Measurements from ENCODE around the gene GDF2. TPM values are rescaled to one million over a fixed set of nuclear protein-coding genes. Genes with fewer than 3 reads are reported as not detected.

GDF2 gene
- total and polyA plus RNA-seq, 2 of the 4 experiments (the other 2 are of a cell fraction): under 0.01 TPM; not detected in 1

DNA sequence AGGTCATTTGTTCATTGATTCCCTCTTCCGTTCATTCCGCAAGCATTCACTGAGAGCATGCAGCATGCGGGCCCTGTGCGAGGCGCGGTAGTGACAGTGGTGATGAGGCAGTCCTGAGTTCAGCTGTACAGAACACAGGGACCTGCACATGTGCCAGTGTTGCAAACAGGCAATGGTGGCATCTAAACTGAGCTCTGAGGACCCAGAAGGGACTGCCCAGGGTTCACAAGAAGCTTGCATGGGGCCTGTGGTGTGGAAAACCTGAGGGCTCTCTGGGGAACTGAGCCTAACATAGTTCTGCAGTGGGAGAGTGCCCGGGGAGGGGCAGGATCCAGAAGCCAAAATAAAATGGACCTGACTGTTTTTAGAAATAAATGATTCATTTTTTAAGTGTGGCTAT, 48.6 kb downstream of the GDF2 start:
- no peak for TF ChIP-seq USF2 (IDR thresholded peaks at IDR 0.05; ENCODE audit: low read depth, low read length)
- no peak for TF ChIP-seq NFE2L2 (IDR thresholded peaks at IDR 0.05; ENCODE audit: low read depth, low read length)
- no peak for TF ChIP-seq CEBPB (IDR thresholded peaks at IDR 0.05; ENCODE audit: low read depth, low read length)
- no peak for TF ChIP-seq BHLHE40 (IDR thresholded peaks at IDR 0.05; ENCODE audit: low read depth, low read length)
- TF ChIP-seq FOS (IDR thresholded peaks at IDR 0.05; ENCODE audit: low read depth, low read length): no peak
- no peak for TF ChIP-seq RFX5 (IDR thresholded peaks at IDR 0.05; ENCODE audit: low read depth, low read length)
- TF ChIP-seq RCOR1 (IDR thresholded peaks at IDR 0.05; ENCODE audit: insufficient replicate concordance, low read length): no peak
- no peak for TF ChIP-seq MAFK (IDR thresholded peaks at IDR 0.05; ENCODE audit: low read depth, low read length)
- TF ChIP-seq MAZ (IDR thresholded peaks at IDR 0.05; ENCODE audit: borderline replicate concordance, low read depth, low read length): no peak
- no peak for TF ChIP-seq POLR2A (IDR thresholded peaks at IDR 0.05; ENCODE audit: low read depth, low read length)
- TF ChIP-seq MXI1 (IDR thresholded peaks at IDR 0.05; ENCODE audit: borderline replicate concordance, low read depth, low read length): no peak
- no peak for TF ChIP-seq ELK1 (IDR thresholded peaks at IDR 0.05; ENCODE audit: borderline replicate concordance, low read depth, low read length)
- no peak for TF ChIP-seq CTCF (conservative IDR thresholded peaks at IDR 0.05; ENCODE audit: low read depth, low read length)

More for the DNA sequence above, 48.6 kb downstream of the GDF2 start:
- Histone ChIP-seq H2AK9ac (replicated peaks; ENCODE audit: low read depth, low read length, poor library complexity) (no peak overlapping the region), H4K91ac (ENCODE audit: insufficient read depth, low read depth, low read length) (no peak overlapping the region), H3K4me3 (ENCODE audit: insufficient read depth, low read depth, low read length) (no peak overlapping the region), H2AK5ac (ENCODE audit: low read depth, low read length) (no peak overlapping the region), H2BK15ac (ENCODE audit: low read depth, low read length) (no peak overlapping the region), H3K36me3 (ENCODE audit: control insufficient read depth, insufficient read depth, low read length) (no peaks in the 10 kb centered on the region), H3K56ac (ENCODE audit: extremely low read depth, insufficient read depth, low read length) (no peak overlapping the region), H3K4ac (ENCODE audit: low read depth, low read length) (no peak overlapping the region), H3K4me2 (ENCODE audit: low read depth, low read length) (no peak overlapping the region), H3K14ac (replicated peaks; ENCODE audit: low read depth, low read length) (no peak overlapping the region), H2BK120ac (ENCODE audit: low read depth, low read length) (no peak overlapping the region), H3K23ac (ENCODE audit: low read depth, low read length) (no peak overlapping the region), H4K5ac (ENCODE audit: low read depth, low read length) (no peak overlapping the region), H2BK20ac (ENCODE audit: low read depth, low read length) (no peak overlapping the region), H4K20me1 (ENCODE audit: insufficient read depth, low read length) (no peaks in the 10 kb centered on the region), H2BK5ac (ENCODE audit: low read depth, low read length, poor library complexity, severe bottlenecking) (no peak overlapping the region), H3K9me3 (ENCODE audit: control insufficient read depth, insufficient read depth, low read length) (no peaks in the 10 kb centered on the region), H3K18ac (ENCODE audit: low read depth, low read length) (no peak overlapping the region), H4K8ac (ENCODE audit: low read depth in 2 of 2, low read length in 2 of 2) (no peak overlapping the region), H3K9ac (ENCODE audit: low read depth, low read length) (no peak overlapping the region), H3K79me1 (ENCODE audit: low read depth in 1 of 2, low read length in 2 of 2) (no peaks in the 10 kb centered on the region), H3K27me3 (ENCODE audit: control insufficient read depth, insufficient read depth, low read length) (peaks cover 41% of the 10 kb centered on the region), H2AFZ (replicated peaks; ENCODE audit: low read length, poor library complexity) (no peak overlapping the region), H3K4me1 (ENCODE audit: control insufficient read depth, insufficient read depth, low read length) (peaks cover 4% of the 10 kb centered on the region; the same call in 1 of the 2 replicates), H3K27ac (ENCODE audit: insufficient read depth, low read length) (no peak overlapping the region), H3K9me1 (ENCODE audit: insufficient read depth, low read length) (no peaks in the 10 kb centered on the region)
- in situ Hi-C loops (cut with MboI; ENCODE audit: low sequenced_read_pairs): no loop called here
- dilution Hi-C loops (cut with HindIII; ENCODE audit: low sequenced_read_pairs, unreplicated experiment): no loop called here
- DNase-seq (no peak), ATAC-seq (ENCODE audit: low read depth) (no peak)
- ChIA-PET CTCF (interaction anchor here (0.6 to 0.9 kb wide), 2 partner anchors 9 to 17 kb away, joined by 3 to 4 read pairs; no protein-coding TSS in a partner anchor), POLR2A (ENCODE audit: unreplicated experiment) (no interaction called here)
- no TSS peak for BruUV-seq (replicated peaks)
- intact Hi-C loops (cut with micrococcal nuclease): no loop called here
- 97% methylated on average over 7 of the region's 7 CpGs; no CpG with 5 or more reads in 1 of the 2 experiments for WGBS, 2 experiments (ENCODE audit: extremely low coverage in 2 of 2, insufficient read length in 1 of 2)
